Stimulated activated naive CD8-positive, alpha-beta T cell treated with anti-CD3 and anti-CD28 coated beads, Interleukin-15, amount 100 ng/mL, for 72 hours (primary cell): Measurements from ENCODE around the gene MBNL1.

ENCODE experiments used
- ATAC-seq: fragments of 150-1000 bp; cut with Tn5 transposase; 2 replicates; pipeline ENCODE4 v1.10.0; 2021; ENCODE audit warnings: mild to moderate bottlenecking, moderate library complexity
- DNase-seq, 2 donors: peaks; one replicate each; pipeline ENCODE4 v3.0.0; 2021 to 2022
- H3K27ac Mint-ChIP-seq, 2 donors: one replicate each; pipeline ENCODE4 v1.8.0; 2022; ENCODE audit warnings: mild to moderate bottlenecking in 2 of 2, mixed read lengths in 2 of 2, moderate library complexity in 2 of 2
- H3K27me3 Mint-ChIP-seq: one replicate; pipeline ENCODE4 v1.8.0; 2022; ENCODE audit warnings: mixed read lengths
- H3K4me1 Mint-ChIP-seq: one replicate; pipeline ENCODE4 v1.8.0; 2022; ENCODE audit warnings: mild to moderate bottlenecking, mixed read lengths
- H3K4me3 Mint-ChIP-seq, 2 donors: one replicate each; pipeline ENCODE4 v1.8.0; 2022; ENCODE audit warnings: mild to moderate bottlenecking in 2 of 2, mixed read lengths in 2 of 2, moderate library complexity in 1 of 2
- H3K9me3 Mint-ChIP-seq, 2 donors: one replicate each; pipeline ENCODE4 v1.8.0; 2022; ENCODE audit warnings: mixed read lengths in 2 of 2

Gene MBNL1

DNA sequence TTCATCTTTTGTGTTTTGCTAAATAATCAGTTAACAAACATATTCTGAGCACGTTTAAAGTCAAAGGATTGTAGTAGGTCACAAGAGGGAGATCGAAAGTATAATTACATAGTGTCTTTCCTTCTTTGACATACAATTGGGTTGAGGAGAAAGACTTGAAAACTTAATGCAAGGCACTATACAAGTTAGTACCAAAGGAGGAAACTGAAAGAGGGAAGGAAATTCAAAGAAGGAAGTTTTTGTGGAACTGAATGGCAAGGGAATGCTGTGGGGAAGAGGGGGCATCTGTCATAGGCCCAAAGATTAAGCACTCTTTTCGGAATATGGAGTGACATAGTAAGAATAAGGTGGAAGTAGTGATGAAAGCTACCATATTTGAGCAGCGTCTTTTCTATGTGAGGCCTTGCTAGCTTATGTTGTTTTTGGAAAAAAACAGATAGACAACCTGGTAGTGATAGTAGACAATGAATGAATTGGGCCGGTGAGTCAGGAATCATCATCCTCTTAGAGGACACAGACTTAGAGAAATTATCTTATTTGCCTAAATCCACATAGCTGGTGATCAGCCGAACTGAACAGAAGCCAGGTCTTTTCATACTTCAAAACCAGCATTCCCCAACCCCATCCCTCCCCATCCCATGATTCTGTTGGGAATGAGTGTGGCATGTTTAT is 10.2 kb downstream of the MBNL1 start:
- Mint-ChIP-seq H3K9me3 (no peaks in the 10 kb centered on the region), H3K4me1 (peaks cover 72% of the 10 kb centered on the region), H3K27ac (peak overlapping the region in 1 of 2 donors; percentile 2), H3K4me3 (peak overlapping the region; percentile 45 to 82), H3K27me3 (no peaks in the 10 kb centered on the region)
- no peak for DNase-seq
- ATAC-seq = peak; percentile 31

DNA sequence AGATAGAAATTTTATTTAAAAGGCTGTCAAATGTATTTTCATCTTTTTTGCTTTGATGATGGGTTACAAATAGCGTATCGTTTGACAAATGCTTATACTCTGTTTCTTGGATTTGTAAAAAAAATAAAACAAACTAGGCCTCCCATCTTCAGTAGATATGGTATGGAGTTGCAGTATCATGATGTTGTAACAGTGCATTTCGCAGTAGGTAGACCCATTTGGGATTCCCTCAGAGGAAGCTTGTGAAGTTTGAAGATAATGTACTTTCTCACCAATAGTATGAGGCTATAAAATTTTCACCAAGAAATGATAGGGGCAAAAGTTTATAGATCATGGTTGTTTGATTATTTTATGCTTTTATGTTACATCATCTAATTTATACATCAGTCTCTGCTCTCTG is 10.8 kb downstream of the MBNL1 start:
- peak overlapping the region; percentile 45 to 82 for H3K4me3 Mint-ChIP-seq
- H3K27me3 Mint-ChIP-seq = no peaks in the 10 kb centered on the region
- DNase-seq (no peak), ATAC-seq (no peak)
- H3K27ac Mint-ChIP-seq = peak overlapping the region in 1 of 2 donors; percentile 60
- peaks cover 77% of the 10 kb centered on the region for H3K4me1 Mint-ChIP-seq
- no peaks in the 10 kb centered on the region for H3K9me3 Mint-ChIP-seq

DNA sequence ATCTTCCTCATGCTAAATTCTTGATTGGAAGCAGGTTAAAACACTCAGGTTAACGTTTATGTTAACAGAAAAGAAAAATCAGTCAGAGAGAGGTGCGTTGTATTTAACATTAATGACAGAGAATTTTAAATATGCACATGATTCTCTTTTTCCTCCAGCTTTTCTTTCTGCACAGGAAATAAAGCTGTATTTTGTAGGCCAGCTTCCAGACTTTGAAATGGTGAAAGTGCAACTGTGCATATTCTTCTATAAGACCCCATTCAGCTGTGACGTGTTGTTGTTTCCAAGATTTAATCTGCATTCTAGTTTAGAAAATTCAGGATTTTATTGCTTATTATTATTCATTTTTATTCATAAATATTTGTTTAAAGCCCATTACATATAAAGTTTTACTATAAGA is 11.8 kb downstream of the MBNL1 start:
- H3K4me3 Mint-ChIP-seq = peak overlapping the region; percentile 69 to 82
- no peaks in the 10 kb centered on the region for H3K9me3 Mint-ChIP-seq
- peaks cover 80% of the 10 kb centered on the region for H3K4me1 Mint-ChIP-seq
- H3K27me3 Mint-ChIP-seq = no peaks in the 10 kb centered on the region
- H3K27ac Mint-ChIP-seq = no peak overlapping the region
- ATAC-seq (no peak), DNase-seq (no peak)

DNA sequence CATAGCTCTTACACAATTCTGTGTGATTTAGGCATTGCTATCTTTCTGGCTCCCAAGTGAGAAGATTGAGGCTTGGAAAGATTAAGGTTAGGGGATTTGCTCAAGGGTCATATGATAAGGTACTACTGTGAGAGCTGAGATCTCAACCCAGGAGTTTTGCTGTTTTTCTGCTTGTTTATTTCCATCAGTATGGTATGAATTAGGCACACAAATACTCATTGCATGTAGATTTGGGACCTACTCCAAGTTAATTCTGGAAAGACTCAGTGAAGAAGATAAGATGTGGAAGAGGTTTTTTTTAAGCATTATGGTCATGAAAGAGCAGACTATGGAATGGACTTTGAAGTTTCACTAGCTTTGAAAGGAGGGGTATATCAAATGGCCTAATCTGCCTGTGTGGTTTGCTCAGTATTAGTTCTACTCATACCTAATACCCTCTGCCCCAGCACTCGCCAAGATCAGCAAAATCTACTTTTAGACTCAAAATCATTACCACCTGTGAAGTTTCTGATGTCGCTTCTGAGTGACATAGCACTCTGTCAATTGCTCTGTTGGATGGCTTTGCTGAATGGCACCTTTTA is 12.5 kb downstream of the MBNL1 start:
- ATAC-seq = peak; percentile 85
- no peaks in the 10 kb centered on the region for H3K9me3 Mint-ChIP-seq
- H3K4me1 Mint-ChIP-seq = peaks cover 80% of the 10 kb centered on the region
- DNase-seq = no peak
- peak overlapping the region in 1 of 2 donors; percentile 90 for H3K27ac Mint-ChIP-seq
- no peaks in the 10 kb centered on the region for H3K27me3 Mint-ChIP-seq
- peak overlapping the region; percentile 63 to 68 for H3K4me3 Mint-ChIP-seq

DNA sequence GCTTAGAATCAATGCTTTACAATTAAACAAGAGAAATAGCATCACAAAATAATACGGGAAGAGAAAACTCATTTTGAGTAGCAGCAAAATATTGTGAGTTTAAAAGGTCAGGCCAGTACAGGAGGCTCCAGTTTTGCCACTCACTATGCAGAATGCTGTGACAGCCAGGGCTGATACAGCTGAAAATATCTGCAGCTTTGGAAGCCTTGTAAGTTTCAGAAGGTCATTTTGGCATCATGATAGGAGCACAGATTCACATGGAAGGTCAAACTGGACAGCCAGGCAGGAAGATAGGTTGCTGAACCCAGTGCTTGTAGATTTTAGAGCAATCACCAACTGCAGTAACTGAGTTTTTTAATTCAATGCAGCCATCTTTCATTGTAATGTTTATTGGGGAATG is 14.1 kb downstream of the MBNL1 start:
- H3K4me3 Mint-ChIP-seq = peak overlapping the region; percentile 22 to 64
- DNase-seq (no peak), ATAC-seq (no peak)
- H3K9me3 Mint-ChIP-seq = no peaks in the 10 kb centered on the region
- peaks cover 79% of the 10 kb centered on the region for H3K4me1 Mint-ChIP-seq
- peak overlapping the region in 1 of 2 donors; percentile 8 for H3K27ac Mint-ChIP-seq
- no peaks in the 10 kb centered on the region for H3K27me3 Mint-ChIP-seq

DNA sequence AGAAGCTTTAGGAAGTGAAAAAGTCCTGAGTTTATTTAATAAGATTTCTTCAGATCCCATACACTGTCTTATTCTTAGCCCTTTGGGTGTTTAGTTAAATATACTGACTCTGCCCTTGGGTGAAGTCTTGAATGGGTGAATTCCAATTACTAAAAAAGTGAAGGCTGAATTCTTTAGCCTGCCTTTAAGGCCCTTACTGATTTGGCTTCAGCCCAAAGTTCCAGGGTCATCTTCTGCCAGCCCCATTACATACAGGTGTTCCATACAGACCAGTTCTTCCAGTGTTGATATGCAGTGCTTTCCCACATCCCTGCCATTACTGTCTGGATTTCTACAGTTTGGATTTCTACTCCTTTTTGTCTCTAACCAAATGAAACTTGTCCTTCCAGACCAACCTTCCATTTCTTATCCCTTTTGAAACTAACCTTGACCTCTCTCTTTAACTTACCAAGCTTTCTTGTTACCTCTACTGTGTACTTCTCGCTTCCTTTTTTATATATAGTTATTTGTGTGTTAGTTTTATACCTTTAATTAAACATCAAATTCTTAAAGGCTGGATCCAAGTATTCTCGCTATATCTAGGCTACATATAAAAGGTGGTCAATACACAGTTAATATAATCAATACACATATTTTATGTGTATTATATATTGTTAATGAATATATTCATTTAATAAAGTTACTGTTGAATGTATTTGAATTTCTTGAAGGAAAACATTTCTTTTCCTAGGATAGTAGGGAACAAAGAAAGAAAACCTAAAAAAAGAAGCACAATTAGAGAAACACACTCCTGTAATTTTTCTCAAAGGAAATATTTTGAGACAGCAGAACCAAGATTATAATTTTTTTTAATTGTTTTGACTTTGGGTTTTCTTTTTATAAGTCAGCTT is 15.0 kb downstream of the MBNL1 start:
- Mint-ChIP-seq H3K4me3 (peak overlapping the region; percentile 16 to 73), H3K4me1 (peaks cover 84% of the 10 kb centered on the region), H3K27me3 (no peaks in the 10 kb centered on the region), H3K9me3 (no peaks in the 10 kb centered on the region), H3K27ac (peak overlapping the region in 1 of 2 donors; percentile 93)
- ATAC-seq (no peak), DNase-seq (no peak)

DNA sequence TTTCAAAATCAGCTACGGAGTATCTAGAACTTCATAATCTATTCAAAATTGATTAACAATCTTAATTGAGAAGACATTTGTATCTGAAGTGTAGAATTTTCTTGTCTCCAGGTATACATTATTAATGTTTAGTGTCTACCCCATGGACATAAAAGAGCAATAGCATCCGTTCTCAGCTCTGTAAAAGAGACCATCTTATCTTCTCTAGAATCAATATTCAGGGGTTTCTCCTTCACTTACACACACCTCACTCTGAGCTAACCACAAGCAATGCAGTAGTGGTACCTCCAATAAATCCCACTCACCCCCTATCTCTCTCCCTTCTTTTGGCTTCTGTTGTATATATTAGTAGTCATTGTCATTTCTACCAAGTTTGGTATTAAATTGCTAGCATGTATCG is 16.2 kb downstream of the MBNL1 start:
- Mint-ChIP-seq H3K27ac (no peak overlapping the region), H3K27me3 (no peaks in the 10 kb centered on the region), H3K9me3 (no peaks in the 10 kb centered on the region), H3K4me3 (peak overlapping the region; percentile 41 to 73), H3K4me1 (peaks cover 83% of the 10 kb centered on the region)
- DNase-seq (no peak), ATAC-seq (peak; percentile 75)

DNA sequence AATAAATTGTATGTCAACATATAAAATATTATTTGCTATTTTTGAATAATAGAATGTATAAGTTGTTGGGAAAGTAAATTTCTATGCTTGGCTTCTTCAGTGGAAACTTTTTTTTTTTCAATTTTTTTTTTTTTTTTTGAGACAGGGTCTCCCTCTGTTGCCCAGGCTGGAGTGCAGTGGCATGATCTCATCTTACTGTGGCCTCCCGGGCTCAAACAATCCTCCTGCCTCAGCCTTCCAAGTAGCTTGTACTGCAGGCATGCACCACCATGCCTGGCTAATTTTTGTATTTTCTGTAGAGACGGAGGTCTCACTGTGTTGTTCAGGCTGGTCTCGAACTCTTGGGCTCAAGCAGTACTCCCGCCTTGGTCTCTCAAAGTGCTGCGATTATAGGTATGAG is 16.8 kb downstream of the MBNL1 start:
- Mint-ChIP-seq H3K27ac (peak overlapping the region in 1 of 2 donors; percentile 34), H3K27me3 (no peaks in the 10 kb centered on the region), H3K9me3 (no peaks in the 10 kb centered on the region), H3K4me3 (peak overlapping the region; percentile 73 to 74), H3K4me1 (peaks cover 83% of the 10 kb centered on the region)
- no peak for DNase-seq
- no peak for ATAC-seq

DNA sequence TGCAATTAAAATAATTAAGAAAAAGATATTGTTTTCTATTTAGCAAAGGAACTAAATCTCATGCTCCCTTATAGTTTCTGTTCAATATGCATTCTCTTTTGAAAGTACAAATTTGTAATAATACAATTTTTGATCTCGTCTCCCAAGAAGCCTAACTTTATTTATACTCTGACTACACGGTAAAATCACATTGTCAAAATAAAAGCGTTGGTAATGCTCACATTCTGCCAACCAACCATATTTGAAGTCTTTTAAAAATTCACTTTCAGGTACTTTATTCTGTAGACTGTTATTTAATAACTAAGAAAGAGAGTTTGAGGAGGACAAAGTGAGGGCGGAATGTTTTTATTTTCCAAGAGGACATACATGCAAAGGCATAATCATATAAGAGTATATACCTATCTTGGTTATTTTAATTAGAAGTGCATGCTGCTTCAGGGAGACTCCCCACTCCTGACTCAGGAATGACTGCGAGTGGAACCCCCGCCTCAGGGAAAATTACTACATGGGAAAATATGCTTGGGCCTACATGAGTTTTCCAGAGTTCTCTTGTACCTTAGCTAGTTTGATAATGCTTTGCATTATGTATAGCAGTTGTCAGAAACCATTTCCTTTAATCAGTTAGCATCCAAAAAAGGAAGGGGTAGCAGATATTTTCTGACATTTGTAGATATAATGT is 19.3 kb downstream of the MBNL1 start:
- Mint-ChIP-seq H3K27ac (no peak overlapping the region), H3K27me3 (no peaks in the 10 kb centered on the region), H3K4me3 (peak overlapping the region; percentile 33 to 43), H3K9me3 (no peaks in the 10 kb centered on the region), H3K4me1 (peaks cover 85% of the 10 kb centered on the region)
- DNase-seq (no peak), ATAC-seq (no peak)

DNA sequence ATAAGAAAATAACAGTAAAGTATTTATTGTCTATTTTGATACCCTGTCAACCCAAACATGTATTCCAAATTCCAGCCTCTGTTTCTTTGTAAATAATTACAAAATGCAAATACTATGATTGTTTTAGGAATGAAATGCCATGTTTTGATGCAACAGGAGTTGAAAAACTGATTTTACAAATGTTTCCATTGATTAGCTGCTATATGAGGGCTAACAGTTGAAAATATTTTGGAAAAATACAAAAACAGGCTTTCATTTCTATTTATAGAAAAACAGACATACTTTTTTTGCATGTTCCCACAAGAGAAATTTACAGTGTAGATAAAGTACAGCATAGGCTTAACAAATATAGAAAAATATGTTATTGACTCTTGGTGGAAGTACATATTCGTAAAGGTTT is 20.0 kb downstream of the MBNL1 start:
- Mint-ChIP-seq H3K4me3 (no peak overlapping the region), H3K9me3 (no peaks in the 10 kb centered on the region), H3K4me1 (peaks cover 84% of the 10 kb centered on the region), H3K27me3 (no peaks in the 10 kb centered on the region), H3K27ac (no peak overlapping the region)
- ATAC-seq (no peak), DNase-seq (no peak)

DNA sequence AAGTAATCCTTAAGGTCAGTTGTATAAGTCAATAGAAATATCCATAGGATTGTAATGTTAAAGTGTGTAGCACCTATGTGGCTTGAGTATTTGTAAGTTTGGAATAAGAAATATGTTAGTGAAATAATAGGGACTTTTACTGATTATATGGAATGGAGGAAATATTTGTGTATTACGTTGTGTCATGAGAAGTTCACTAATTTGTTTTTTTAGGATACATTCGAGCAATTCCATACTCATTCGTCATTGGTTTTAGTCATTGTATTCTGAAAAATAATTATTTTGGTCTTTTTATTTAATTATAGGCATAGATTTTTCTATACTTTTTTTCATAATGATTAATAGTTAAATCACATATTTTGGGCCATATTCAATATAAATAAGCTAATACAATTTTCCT is 21.0 kb downstream of the MBNL1 start:
- Mint-ChIP-seq H3K4me3 (peak overlapping the region; percentile 17 to 29), H3K27ac (peak overlapping the region in 1 of 2 donors; percentile 63), H3K4me1 (peaks cover 75% of the 10 kb centered on the region), H3K27me3 (no peaks in the 10 kb centered on the region), H3K9me3 (no peaks in the 10 kb centered on the region)
- DNase-seq (no peak), ATAC-seq (no peak)

DNA sequence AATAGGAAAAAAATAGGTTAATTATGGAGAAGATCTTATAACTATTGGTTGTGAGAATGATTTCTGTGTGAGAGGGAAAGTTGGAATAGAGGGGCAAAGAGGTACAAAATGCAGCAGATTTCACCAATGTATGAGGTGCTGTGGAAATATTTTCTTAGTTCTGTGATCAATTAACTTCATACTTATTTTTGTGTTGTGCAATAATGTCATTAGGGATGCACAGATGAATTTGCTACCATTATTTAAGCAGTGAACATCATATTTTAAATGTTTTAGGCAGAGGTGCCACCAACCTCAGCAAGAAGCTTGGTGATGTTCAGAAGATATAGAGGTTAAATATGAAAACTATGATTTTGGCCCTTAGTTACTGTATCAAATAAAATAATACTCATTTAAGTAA is 21.6 kb downstream of the MBNL1 start:
- DNase-seq (no peak), ATAC-seq (no peak)
- H3K27me3 Mint-ChIP-seq = no peaks in the 10 kb centered on the region
- H3K4me1 Mint-ChIP-seq = peaks cover 72% of the 10 kb centered on the region
- no peaks in the 10 kb centered on the region for H3K9me3 Mint-ChIP-seq
- H3K27ac Mint-ChIP-seq = peak overlapping the region in 1 of 2 donors; percentile 47
- H3K4me3 Mint-ChIP-seq = peak overlapping the region; percentile 2 to 27

DNA sequence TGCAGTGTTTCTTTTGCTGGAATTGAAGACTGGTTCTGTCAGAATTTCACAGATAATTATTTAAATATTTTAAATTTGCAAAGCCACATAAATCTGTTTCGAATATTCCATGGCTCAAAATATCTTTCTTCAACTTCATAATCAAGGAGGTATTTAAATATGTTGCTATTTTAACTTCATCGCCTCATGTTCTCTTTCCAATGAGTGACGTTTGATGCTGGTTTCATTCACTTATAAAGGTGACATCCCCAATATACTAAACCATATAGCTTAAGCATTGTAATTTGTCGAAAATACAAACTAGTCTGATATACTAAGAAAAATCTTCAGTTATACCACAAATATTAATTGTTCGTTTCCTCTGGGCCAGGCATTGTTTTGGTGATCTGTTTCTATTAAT is 22.5 kb downstream of the MBNL1 start:
- Mint-ChIP-seq H3K9me3 (no peaks in the 10 kb centered on the region), H3K4me1 (peaks cover 74% of the 10 kb centered on the region), H3K27me3 (no peaks in the 10 kb centered on the region), H3K4me3 (peak overlapping the region; percentile 13 to 61), H3K27ac (peak overlapping the region; percentile 69 to 88)
- no peak for ATAC-seq
- no peak for DNase-seq

DNA sequence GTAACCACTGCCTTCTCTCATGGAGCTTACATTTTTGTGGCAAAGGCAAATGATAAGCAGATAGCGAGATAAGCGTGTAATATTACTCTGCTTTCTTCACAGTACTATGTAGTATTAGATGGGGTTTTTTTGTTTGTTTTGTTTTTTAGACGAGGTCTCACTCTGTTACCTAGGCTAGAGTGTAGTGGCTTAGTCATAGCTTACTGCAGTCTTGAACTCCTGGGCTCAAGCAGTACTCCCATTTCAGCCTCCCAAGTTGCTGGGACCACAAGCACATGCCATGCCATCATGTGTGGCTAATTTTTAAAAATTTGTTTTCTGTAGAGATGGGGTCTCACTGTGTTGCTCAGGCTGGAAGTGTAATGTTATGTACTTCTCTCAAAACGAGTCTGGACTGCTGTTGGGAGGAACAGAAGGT is 22.9 kb downstream of the MBNL1 start:
- H3K27me3 Mint-ChIP-seq = no peaks in the 10 kb centered on the region
- ATAC-seq (peak; percentile 78), DNase-seq (no peak)
- H3K27ac Mint-ChIP-seq = peak overlapping the region; percentile 69 to 88
- peak overlapping the region; percentile 13 to 61 for H3K4me3 Mint-ChIP-seq
- H3K9me3 Mint-ChIP-seq = no peaks in the 10 kb centered on the region
- H3K4me1 Mint-ChIP-seq = peaks cover 76% of the 10 kb centered on the region

DNA sequence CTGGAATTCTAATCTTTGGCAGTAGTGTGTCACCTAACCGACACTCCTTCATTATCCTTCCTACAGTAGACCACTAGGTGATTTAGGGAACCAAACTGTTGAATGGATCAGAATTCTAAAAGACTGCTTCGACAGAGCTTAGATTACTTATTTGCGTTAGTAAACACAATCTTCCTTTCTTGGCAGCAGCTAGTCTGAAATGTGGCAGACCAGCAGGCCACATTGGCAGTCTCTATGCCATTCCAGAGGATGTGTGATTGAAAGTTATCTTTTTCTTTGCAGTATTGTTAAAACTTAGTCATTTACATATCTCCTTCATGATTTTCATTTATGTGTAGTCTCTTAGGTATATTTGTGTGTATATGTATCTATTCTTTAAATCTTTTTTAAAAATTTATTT is 23.6 kb downstream of the MBNL1 start:
- Mint-ChIP-seq H3K4me3 (no peak overlapping the region), H3K27me3 (no peaks in the 10 kb centered on the region), H3K27ac (no peak overlapping the region), H3K9me3 (no peaks in the 10 kb centered on the region), H3K4me1 (peaks cover 76% of the 10 kb centered on the region)
- DNase-seq = no peak
- no peak for ATAC-seq
